PC-9 (cell line): ENCODE data around the gene VSIG10. TPM values are rescaled to one million over a fixed set of nuclear protein-coding genes. Genes with fewer than 3 reads are reported as not detected.

Experiments
- BruUV-seq: library from RNA; stranded (reverse); fragments of 400-500 nt; replicated peaks from 2 replicates; lab custom pipeline; 2021; lab: Mats Ljungman, UMichigan
- CTCF ChIA-PET: fragments of 300-600 bp; sonication (Branson Sonifier 250); formaldehyde crosslinking; loops from one replicate; lab custom pipeline; 2022; ENCODE audit warnings: antibody characterized with exemption; lab: Charles Lee
- POLR2A ChIA-PET: fragments of 300-600 bp; sonication (Branson Sonifier 250); formaldehyde crosslinking; loops from one replicate; lab custom pipeline; 2022; ENCODE audit warnings: antibody characterized with exemption; ENCODE audit not compliant: unreplicated experiment; lab: Charles Lee
- DNase-seq, 2 experiments: peaks; one replicate each; pipeline versions ENCODE4 v3.0.0 to v3.0.0-alpha.2; 2015 to 2022; ENCODE audit warnings: mixed read lengths in 1 of 2
- H2AFZ ChIP-seq: fragments of 200-600 bp; sonication (generic); 2 replicates; pipeline ENCODE4 v1.8.1; 2017; ENCODE audit warnings: antibody characterized with exemption
- H3F3A ChIP-seq: fragments of 200-600 bp; sonication (generic); 2 replicates; pipeline ENCODE4 v1.8.1; 2017; ENCODE audit warnings: antibody characterized with exemption, mild to moderate bottlenecking, low read depth; ENCODE audit not compliant: insufficient read depth
- H3K27ac ChIP-seq: fragments of 200-600 bp; sonication (generic); 2 replicates; pipeline ENCODE4 v1.6.1; 2016; ENCODE audit warnings: mixed run types
- H3K27me3 ChIP-seq: fragments of 200-600 bp; sonication (generic); 2 replicates; pipeline ENCODE4 v1.6.1; 2016; ENCODE audit warnings: low read depth, mixed run types; ENCODE audit not compliant: insufficient read depth
- H3K36me3 ChIP-seq: fragments of 200-600 bp; sonication (generic); 2 replicates; pipeline ENCODE4 v1.6.1; 2016; ENCODE audit warnings: low read depth, mixed run types
- H3K4me1 ChIP-seq: fragments of 200-600 bp; sonication (generic); replicated peaks from 2 replicates; pipeline ENCODE4 v1.6.1; 2016; ENCODE audit warnings: mixed run types; ENCODE audit not compliant: insufficient read depth
- H3K4me2 ChIP-seq: fragments of 200-600 bp; sonication (generic); 2 replicates; pipeline ENCODE4 v1.6.1; 2017; ENCODE audit warnings: mixed run types
- H3K4me3 ChIP-seq: fragments of 200-600 bp; sonication (generic); 2 replicates; pipeline ENCODE4 v1.6.1; 2016; ENCODE audit warnings: mixed run types
- H3K79me2 ChIP-seq: fragments of 200-600 bp; sonication (generic); 2 replicates; pipeline ENCODE4 v1.6.1; 2017; ENCODE audit warnings: low read depth, mixed run types
- H3K9me2 ChIP-seq: fragments of 200-600 bp; sonication (generic); 2 replicates; pipeline ENCODE4 v1.8.1; 2017; ENCODE audit warnings: mild to moderate bottlenecking; ENCODE audit not compliant: insufficient read depth
- H3K9me3 ChIP-seq: fragments of 200-600 bp; sonication (generic); 2 replicates; pipeline ENCODE4 v1.8.1; 2016; ENCODE audit warnings: low read depth; ENCODE audit not compliant: insufficient read depth
- H4K20me1 ChIP-seq: fragments of 200-600 bp; sonication (generic); 2 replicates; pipeline ENCODE4 v1.8.1; 2017; ENCODE audit not compliant: insufficient read depth
- EZH2 ChIP-seq: fragments of 200-600 bp; sonication (generic); IDR thresholded peaks from 2 replicates; pipeline ENCODE4 v1.8.0; 2017; ENCODE audit warnings: antibody characterized with exemption, low read depth
- intact Hi-C: fragments of 100-400 bp; cut with micrococcal nuclease; formaldehyde crosslinking; loops from one replicate; pipeline ENCODE4 v1.10.0; 2022; ENCODE audit not compliant: unreplicated experiment
- total RNA-seq: library from RNA; stranded (reverse); gene quantifications from 2 replicates; pipeline ENCODE4 v1.2.3, GENCODE V29; 2021
- TF ChIP-seq, protein P1 (sequence below): fragments of 200-600 bp; sonication (generic); conservative IDR thresholded peaks from 2 replicates; pipeline ENCODE4 v1.6.1; 2017; ENCODE audit warnings: mixed run types, antibody characterized with exemption, mild to moderate bottlenecking, moderate library complexity

VSIG10 gene
- total RNA-seq, 1 experiment from 2014 or later, result 45.7 TPM

DNA sequence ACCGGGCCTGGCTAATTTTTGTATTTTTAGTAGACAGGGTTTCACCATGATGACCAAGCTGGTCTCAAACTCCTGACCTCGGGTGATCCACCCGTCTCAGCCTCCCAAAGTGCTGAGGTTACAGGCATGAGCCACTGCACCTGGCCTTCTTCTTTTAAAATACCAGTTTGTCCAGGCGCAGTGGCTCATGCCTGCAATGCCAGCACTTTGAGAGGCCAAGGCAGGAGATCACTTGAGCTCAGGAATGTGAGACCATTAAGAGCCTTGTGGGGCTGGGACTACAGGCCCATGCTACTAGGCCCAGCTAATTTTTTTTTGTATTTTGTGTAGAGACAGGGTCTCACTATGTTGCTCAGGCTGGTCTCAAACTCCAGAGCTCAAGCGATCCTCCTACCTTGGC is 24.1 kb upstream of the VSIG10 start:
- no TSS peak for BruUV-seq
- no peaks in the 10 kb centered on the region for H3K36me3 ChIP-seq
- H4K20me1 ChIP-seq, result no peaks in the 10 kb centered on the region
- H3K9me2 ChIP-seq, result no peaks in the 10 kb centered on the region
- H3K9me3 ChIP-seq, result no peaks in the 10 kb centered on the region
- ChIA-PET CTCF (no interaction called here), POLR2A (no interaction called here)
- H3F3A ChIP-seq, result peaks cover 16% of the 10 kb centered on the region
- H2AFZ ChIP-seq, result no peak overlapping the region
- H3K4me2 ChIP-seq, result no peak overlapping the region
- no peak overlapping the region for H3K27ac ChIP-seq
- H3K4me1 ChIP-seq, result peaks cover 17% of the 10 kb centered on the region
- H3K27me3 ChIP-seq, result no peaks in the 10 kb centered on the region
- DNase-seq, result no peak
- no peak overlapping the region for H3K4me3 ChIP-seq
- no peaks in the 10 kb centered on the region for H3K79me2 ChIP-seq
- TF ChIP-seq, protein P1, sequence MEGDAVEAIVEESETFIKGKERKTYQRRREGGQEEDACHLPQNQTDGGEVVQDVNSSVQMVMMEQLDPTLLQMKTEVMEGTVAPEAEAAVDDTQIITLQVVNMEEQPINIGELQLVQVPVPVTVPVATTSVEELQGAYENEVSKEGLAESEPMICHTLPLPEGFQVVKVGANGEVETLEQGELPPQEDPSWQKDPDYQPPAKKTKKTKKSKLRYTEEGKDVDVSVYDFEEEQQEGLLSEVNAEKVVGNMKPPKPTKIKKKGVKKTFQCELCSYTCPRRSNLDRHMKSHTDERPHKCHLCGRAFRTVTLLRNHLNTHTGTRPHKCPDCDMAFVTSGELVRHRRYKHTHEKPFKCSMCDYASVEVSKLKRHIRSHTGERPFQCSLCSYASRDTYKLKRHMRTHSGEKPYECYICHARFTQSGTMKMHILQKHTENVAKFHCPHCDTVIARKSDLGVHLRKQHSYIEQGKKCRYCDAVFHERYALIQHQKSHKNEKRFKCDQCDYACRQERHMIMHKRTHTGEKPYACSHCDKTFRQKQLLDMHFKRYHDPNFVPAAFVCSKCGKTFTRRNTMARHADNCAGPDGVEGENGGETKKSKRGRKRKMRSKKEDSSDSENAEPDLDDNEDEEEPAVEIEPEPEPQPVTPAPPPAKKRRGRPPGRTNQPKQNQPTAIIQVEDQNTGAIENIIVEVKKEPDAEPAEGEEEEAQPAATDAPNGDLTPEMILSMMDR, result no peak
- TF ChIP-seq EZH2, result no peak
- intact Hi-C loops, result no loop called here

DNA sequence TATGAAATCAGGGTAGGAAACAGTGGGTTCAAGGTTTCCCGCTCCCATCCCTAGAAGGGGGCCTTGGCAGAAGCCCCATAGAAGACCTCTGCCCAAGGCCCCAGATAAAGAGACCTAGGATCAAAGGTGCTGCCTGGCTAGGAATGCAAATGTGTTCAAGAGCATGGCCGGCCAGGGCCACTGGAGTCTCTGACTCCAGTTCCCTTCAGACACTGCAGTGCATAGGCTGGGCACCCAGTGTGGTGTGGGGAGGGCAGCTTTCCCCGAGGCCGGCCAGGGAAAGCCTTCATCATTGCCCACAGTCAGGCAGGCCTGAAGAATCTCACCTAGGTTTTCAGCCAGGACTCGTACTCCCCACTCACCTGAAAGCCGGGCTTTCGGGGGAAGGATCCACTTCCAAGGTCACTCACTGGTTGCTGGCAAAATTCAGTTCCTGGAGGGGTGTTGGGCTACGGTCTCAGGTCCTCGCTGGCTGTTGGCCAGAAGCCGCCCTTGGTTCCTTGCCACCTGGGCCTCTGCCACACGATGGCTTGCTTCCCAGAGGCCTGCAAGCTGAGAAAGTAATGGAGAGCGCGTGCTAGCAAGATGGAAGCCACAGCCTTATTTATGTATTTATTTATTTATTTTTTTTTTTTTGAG is 22.4 kb upstream of the VSIG10 start:
- ChIA-PET POLR2A (no interaction called here), CTCF (no interaction called here)
- H3K4me3 ChIP-seq, result no peak overlapping the region
- H3K4me2 ChIP-seq, result no peak overlapping the region
- no TSS peak for BruUV-seq
- H3F3A ChIP-seq, result peaks cover 2% of the 10 kb centered on the region; the same call in 1 of the 2 replicates
- H3K4me1 ChIP-seq, result peaks cover under 1% of the 10 kb centered on the region
- no peaks in the 10 kb centered on the region for H4K20me1 ChIP-seq
- H3K36me3 ChIP-seq, result no peaks in the 10 kb centered on the region
- no peaks in the 10 kb centered on the region for H3K9me2 ChIP-seq
- H3K27ac ChIP-seq, result no peak overlapping the region
- no peak for DNase-seq
- no peaks in the 10 kb centered on the region for H3K9me3 ChIP-seq
- intact Hi-C loops, result no loop called here
- H3K79me2 ChIP-seq, result no peaks in the 10 kb centered on the region
- H2AFZ ChIP-seq, result no peak overlapping the region
- no peak for TF ChIP-seq EZH2
- TF ChIP-seq, protein P1, result no peak
- H3K27me3 ChIP-seq, result no peaks in the 10 kb centered on the region

DNA sequence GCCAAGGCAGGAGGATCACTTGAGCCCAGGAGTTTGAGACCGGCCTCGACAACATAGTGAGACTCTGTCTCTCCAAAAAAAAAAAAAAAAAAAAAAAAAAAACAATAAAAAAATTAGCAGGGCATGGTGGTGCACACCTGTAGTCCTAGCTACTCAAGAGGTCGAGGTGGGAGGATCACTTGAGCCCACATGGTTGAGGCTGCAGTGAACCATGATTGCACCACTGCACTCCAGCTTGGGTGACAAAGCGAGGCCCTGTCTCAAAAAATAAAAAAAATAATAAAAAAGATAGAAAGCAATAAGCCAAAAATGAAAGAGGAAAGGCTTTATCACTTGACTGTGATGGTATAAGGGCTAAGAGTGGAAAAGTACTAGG is 21.9 kb upstream of the VSIG10 start:
- H3K4me1 ChIP-seq, result no peaks in the 10 kb centered on the region
- H3K4me2 ChIP-seq, result no peak overlapping the region
- H3F3A ChIP-seq, result peaks cover 4% of the 10 kb centered on the region; the same call in 1 of the 2 replicates
- ChIA-PET POLR2A (no interaction called here), CTCF (no interaction called here)
- no peaks in the 10 kb centered on the region for H3K79me2 ChIP-seq
- TF ChIP-seq, protein P1, result no peak
- TF ChIP-seq EZH2, result no peak
- H2AFZ ChIP-seq, result no peak overlapping the region
- no peaks in the 10 kb centered on the region for H3K9me2 ChIP-seq
- no peak overlapping the region for H3K27ac ChIP-seq
- intact Hi-C loops, result no loop called here
- BruUV-seq, result no TSS peak
- H3K4me3 ChIP-seq, result no peak overlapping the region
- DNase-seq, result no peak
- H4K20me1 ChIP-seq, result no peaks in the 10 kb centered on the region
- no peaks in the 10 kb centered on the region for H3K27me3 ChIP-seq
- no peaks in the 10 kb centered on the region for H3K36me3 ChIP-seq
- H3K9me3 ChIP-seq, result no peaks in the 10 kb centered on the region
